ENCODE results near the gene RGS4. TPM values are rescaled to one million over a fixed set of nuclear protein-coding genes. Genes with fewer than 3 reads are reported as not detected.

RGS4 gene
- polyA plus RNA-seq, 1 donor (not counting 4 experiments of a cell fraction or from before 2014, with no cell fraction given) = 0.90 TPM

GRCh38 chr1:163120372-163120771 lies 51.2 kb downstream of the RGS4 start:
- FAIRE-seq (no peak), DNase-seq (ENCODE audit: low read depth, low spot score) (no peak)
- TF ChIP-seq CTCF (optimal IDR thresholded peaks at IDR 0.05 in 1 of 3, IDR thresholded peaks at IDR 0.05 in 1 of 3, conservative IDR thresholded peaks at IDR 0.05 in 1 of 3; ENCODE audit: extremely low read depth in 1 of 3, insufficient read depth in 2 of 3, low read length in 3 of 3) = no peak
- TF ChIP-seq EZH2 (IDR thresholded peaks at IDR 0.05; ENCODE audit: low read length) = no peak
- no peaks in the 10 kb centered on the region for H3K9me1 ChIP-seq (ENCODE audit: control insufficient read depth, extremely low read depth, insufficient read depth, low read length)
- H3K9ac ChIP-seq (ENCODE audit: control insufficient read depth, extremely low read depth, insufficient read depth, low read length) = no peak overlapping the region
- H3K27me3 ChIP-seq (ENCODE audit: control insufficient read depth, extremely low read depth, insufficient read depth, low read length) = no peaks in the 10 kb centered on the region
- H3K79me2 ChIP-seq (ENCODE audit: control insufficient read depth, insufficient read depth, low read length) = no peaks in the 10 kb centered on the region
- H3K4me2 ChIP-seq (ENCODE audit: control insufficient read depth, extremely low read depth, insufficient read depth, low read depth, low read length) = no peak overlapping the region
- no peaks in the 10 kb centered on the region for H3K36me3 ChIP-seq (ENCODE audit: control insufficient read depth in 2 of 2, extremely low read depth in 1 of 2, insufficient read depth in 2 of 2, low read length in 2 of 2)
- H3K4me1 ChIP-seq (ENCODE audit: control insufficient read depth, extremely low read depth, insufficient read depth, low read length) = no peaks in the 10 kb centered on the region
- no peaks in the 10 kb centered on the region for H3K9me3 ChIP-seq (ENCODE audit: control insufficient read depth, low read depth, low read length)
- no peak overlapping the region for H3K27ac ChIP-seq (ENCODE audit: control insufficient read depth, insufficient read depth, low read length)
- dilution Hi-C loops (cut with MboI; ENCODE audit: extremely low pct_ligation_motif_present, low sequenced_read_pairs) = no loop called here
- H3K4me3 ChIP-seq (ENCODE audit: control insufficient read depth in 2 of 3, extremely low read depth in 1 of 3, insufficient read depth in 2 of 3, low read depth in 1 of 3, low read length in 3 of 3) = no peak overlapping the region
- no peaks in the 10 kb centered on the region for H4K20me1 ChIP-seq (ENCODE audit: control insufficient read depth, extremely low read depth, insufficient read depth, low read length)
- no peak overlapping the region for H2AFZ ChIP-seq (ENCODE audit: control insufficient read depth, low read length)

- no peak overlapping the region for H3K4me2 ChIP-seq (ENCODE audit: control insufficient read depth, extremely low read depth, insufficient read depth, low read depth, low read length)
- no peaks in the 10 kb centered on the region for H3K79me2 ChIP-seq (ENCODE audit: control insufficient read depth, insufficient read depth, low read length)
- H3K9ac ChIP-seq (ENCODE audit: control insufficient read depth, extremely low read depth, insufficient read depth, low read length) = no peak overlapping the region
- no peaks in the 10 kb centered on the region for H3K27me3 ChIP-seq (ENCODE audit: control insufficient read depth, extremely low read depth, insufficient read depth, low read length)
- FAIRE-seq = no peak
- no peaks in the 10 kb centered on the region for H4K20me1 ChIP-seq (ENCODE audit: control insufficient read depth, extremely low read depth, insufficient read depth, low read length)
- H3K36me3 ChIP-seq (ENCODE audit: control insufficient read depth in 2 of 2, extremely low read depth in 1 of 2, insufficient read depth in 2 of 2, low read length in 2 of 2) = no peaks in the 10 kb centered on the region
- TF ChIP-seq CTCF (optimal IDR thresholded peaks at IDR 0.05 in 1 of 3, IDR thresholded peaks at IDR 0.05 in 1 of 3, conservative IDR thresholded peaks at IDR 0.05 in 1 of 3; ENCODE audit: extremely low read depth in 1 of 3, insufficient read depth in 2 of 3, low read length in 3 of 3) (no peak), EZH2 (IDR thresholded peaks at IDR 0.05; ENCODE audit: low read length) (no peak)
- no peaks in the 10 kb centered on the region for H3K4me1 ChIP-seq (ENCODE audit: control insufficient read depth, extremely low read depth, insufficient read depth, low read length)
- dilution Hi-C loops (cut with MboI; ENCODE audit: extremely low pct_ligation_motif_present, low sequenced_read_pairs) = no loop called here
- no peak for DNase-seq (ENCODE audit: low read depth, low spot score)
- no peaks in the 10 kb centered on the region for H3K9me3 ChIP-seq (ENCODE audit: control insufficient read depth, low read depth, low read length)
- H3K9me1 ChIP-seq (ENCODE audit: control insufficient read depth, extremely low read depth, insufficient read depth, low read length) = no peaks in the 10 kb centered on the region
- H2AFZ ChIP-seq (ENCODE audit: control insufficient read depth, low read length) = no peak overlapping the region
- H3K27ac ChIP-seq (ENCODE audit: control insufficient read depth, insufficient read depth, low read length) = no peak overlapping the region
- no peak overlapping the region for H3K4me3 ChIP-seq (ENCODE audit: control insufficient read depth in 2 of 3, extremely low read depth in 1 of 3, insufficient read depth in 2 of 3, low read depth in 1 of 3, low read length in 3 of 3)
Observed at GRCh38 chr1:163124812-163125211, 55.7 kb downstream of the RGS4 start.

Other genes with a start within 250 kb of the RGS4 start
- gene CCDC190, start 208.2 kb upstream of the RGS4 start, polyA plus RNA-seq = 0.07 to 0.09 TPM in 2 of 3 replicates, not detected in the other
- 2.1 to 4.1 TPM (median 2.7 TPM) in 3 replicates for gene RGS5, start 133.6 kb downstream of the RGS4 start, polyA plus RNA-seq

Data from keratinocyte (primary cell).